Measurements from ENCODE around the gene STX19.

STX19 gene

DNA sequence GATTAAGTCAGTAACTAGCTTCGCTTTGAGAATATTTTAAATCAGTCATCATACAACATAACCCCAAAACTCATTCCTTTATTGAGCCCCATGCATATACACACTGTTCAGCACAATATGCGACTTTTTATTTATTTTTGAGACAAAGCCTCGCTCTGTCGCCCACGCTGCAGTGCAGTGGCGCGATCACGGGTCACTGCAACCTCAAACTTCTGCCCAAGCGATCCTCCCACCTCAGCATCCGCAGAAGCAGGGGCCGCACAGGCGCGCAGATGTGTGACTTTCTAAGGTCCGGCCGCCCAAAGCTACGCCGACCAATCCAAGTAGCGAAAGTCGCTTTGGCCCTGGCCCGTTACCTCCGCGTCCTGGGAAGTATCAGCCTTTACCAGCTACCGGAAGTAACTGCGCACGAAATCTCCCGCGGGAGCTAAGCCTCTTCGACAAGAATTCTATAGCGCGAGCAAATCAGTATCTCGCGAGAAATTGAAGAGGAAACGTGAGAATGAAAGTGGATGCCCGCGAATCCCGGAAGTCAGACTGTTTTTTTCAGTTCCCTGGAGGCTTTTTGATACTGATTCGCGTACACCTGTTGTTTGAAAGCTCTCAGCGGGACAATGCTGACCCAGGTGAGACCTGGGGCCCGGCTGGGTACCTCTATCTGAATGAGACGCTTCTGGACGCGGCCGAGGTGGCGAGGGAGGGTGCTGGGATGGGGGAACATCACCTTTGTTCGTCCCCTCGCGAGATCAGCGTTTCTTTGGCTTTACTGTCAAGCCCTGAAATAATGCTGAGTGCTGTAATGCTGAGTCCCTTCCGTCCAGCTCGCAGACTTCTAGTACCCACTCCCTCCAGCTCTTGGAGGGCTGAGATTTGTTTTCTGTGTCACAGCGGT is 34.4 kb upstream of the STX19 start, which contains the start of the genes DHFR2 and NSUN3:
DHFR2 (minus strand) TSS at position 404 of the 892 bp plus-strand sequence. CDS start 1,405 bp downstream, outside the sequence.
NSUN3 (plus strand) TSS at position 549 of the 892 bp plus-strand sequence; CDS start at position 615, 66 bp downstream.
- peak within 1 kb of the TSS; percentile 19 for H2BK5ac ChIP-seq (ENCODE audit: low read length)
- H4K5ac ChIP-seq (ENCODE audit: low read length), result no peak within 1 kb of the TSS
- H3K18ac ChIP-seq (ENCODE audit: low read length), result peak within 1 kb of the TSS; percentile 96
- peak within 1 kb of the TSS; percentile 38 for H2BK120ac ChIP-seq (ENCODE audit: low read depth, low read length)
- peak within 1 kb of the TSS; percentile 92 for H3K27ac ChIP-seq (ENCODE audit: low read depth, low read length)
- H3K36me3 ChIP-seq (ENCODE audit: control insufficient read depth, insufficient read depth, low read length), result no peaks in the 10 kb centered on the region
- H3K4me3 ChIP-seq (ENCODE audit: low read length), result peak within 1 kb of the TSS; percentile 71
- H3K9ac ChIP-seq (ENCODE audit: low read length), result peak within 1 kb of the TSS; percentile 82
- H3K4me1 ChIP-seq (ENCODE audit: control insufficient read depth, low read depth, low read length), result peaks cover 4% of the 10 kb centered on the region
- H3K27me3 ChIP-seq (ENCODE audit: insufficient read depth, low read length, poor library complexity), result no peaks in the 10 kb centered on the region
- no peak within 1 kb of the TSS for H2AK5ac ChIP-seq (ENCODE audit: low read length)
- H2BK15ac ChIP-seq (replicated peaks; ENCODE audit: low read depth), result no peak within 1 kb of the TSS
- no peaks in the 10 kb centered on the region for H3K79me2 ChIP-seq (ENCODE audit: control insufficient read depth, insufficient read depth, low read length)
- H3K4ac ChIP-seq (ENCODE audit: low read depth, low read length), result peak within 1 kb of the TSS; percentile 87
- H3K56ac ChIP-seq (ENCODE audit: low read length), result peak within 1 kb of the TSS; percentile 89
- no peak within 1 kb of the TSS for H4K8ac ChIP-seq (ENCODE audit: low read depth, low read length)
- H3K79me1 ChIP-seq (ENCODE audit: low read length), result peaks cover 1% of the 10 kb centered on the region
- DNase-seq, result peak; percentile 99
- H3K4me2 ChIP-seq (ENCODE audit: low read length), result peak within 1 kb of the TSS; percentile 89
- WGBS (ENCODE audit: extremely low coverage, insufficient coverage, low lambda C conversion rate), result no CpG with 5 or more reads among the region's 52 CpGs
- H3K23ac ChIP-seq (ENCODE audit: low read length), result no peak within 1 kb of the TSS

DNA sequence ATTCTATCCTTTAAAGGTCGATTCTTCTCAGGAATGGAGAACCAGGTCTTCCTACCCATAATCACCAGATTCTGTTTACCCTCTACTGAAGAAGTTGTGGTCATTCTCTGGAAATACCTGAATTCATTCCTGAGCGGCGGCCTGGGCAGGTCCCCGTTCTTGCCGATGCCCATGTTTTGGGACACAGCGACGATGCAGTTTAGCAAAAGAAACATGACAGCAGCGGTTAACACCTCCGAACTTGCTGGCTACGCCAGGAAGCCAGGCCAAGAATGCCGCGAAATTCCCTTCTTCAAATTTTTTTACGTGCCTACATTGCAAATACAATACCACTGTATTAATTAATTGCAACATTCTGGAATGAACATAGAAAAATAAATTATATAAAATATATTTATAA is 32.9 kb upstream of the STX19 start:
- Histone ChIP-seq H2AK5ac (ENCODE audit: low read length) (no peak overlapping the region), H3K79me2 (ENCODE audit: control insufficient read depth, insufficient read depth, low read length) (no peaks in the 10 kb centered on the region), H3K4me2 (ENCODE audit: low read length) (no peak overlapping the region), H3K27me3 (ENCODE audit: insufficient read depth, low read length, poor library complexity) (no peaks in the 10 kb centered on the region), H2BK5ac (ENCODE audit: low read length) (no peak overlapping the region), H3K56ac (ENCODE audit: low read length) (no peak overlapping the region), H2BK120ac (ENCODE audit: low read depth, low read length) (no peak overlapping the region), H3K18ac (ENCODE audit: low read length) (no peak overlapping the region), H3K36me3 (ENCODE audit: control insufficient read depth, insufficient read depth, low read length) (no peaks in the 10 kb centered on the region), H3K4ac (ENCODE audit: low read depth, low read length) (no peak overlapping the region), H3K27ac (ENCODE audit: low read depth, low read length) (no peak overlapping the region), H3K4me1 (ENCODE audit: control insufficient read depth, low read depth, low read length) (peaks cover 4% of the 10 kb centered on the region), H4K8ac (ENCODE audit: low read depth, low read length) (no peak overlapping the region), H3K23ac (ENCODE audit: low read length) (no peak overlapping the region), H4K5ac (ENCODE audit: low read length) (no peak overlapping the region), H2BK15ac (replicated peaks; ENCODE audit: low read depth) (no peak overlapping the region), H3K79me1 (ENCODE audit: low read length) (no peaks in the 10 kb centered on the region), H3K9ac (ENCODE audit: low read length) (no peak overlapping the region), H3K4me3 (ENCODE audit: low read length) (no peak overlapping the region)
- no CpG with 5 or more reads among the region's 13 CpGs for WGBS (ENCODE audit: extremely low coverage, insufficient coverage, low lambda C conversion rate)
- peak; percentile 33 for DNase-seq

DNA sequence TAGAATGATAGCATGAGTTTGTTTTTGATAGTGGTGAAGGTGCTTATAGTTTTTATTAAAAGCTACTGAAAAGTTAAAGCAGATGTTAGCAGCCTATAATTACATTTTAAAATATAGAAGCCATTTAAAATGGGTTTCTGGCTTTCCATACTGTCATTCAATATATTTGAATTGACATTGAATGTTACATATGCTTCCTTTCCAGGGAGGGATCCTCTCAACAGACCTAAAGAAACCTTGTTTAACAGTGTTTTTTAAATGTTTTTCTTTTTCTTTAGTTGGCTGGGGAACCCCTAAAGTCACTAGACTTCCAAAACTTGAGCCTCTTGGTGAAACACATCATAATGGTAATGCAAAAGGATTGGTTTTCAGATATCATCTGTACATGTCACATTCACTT is 22.1 kb upstream of the STX19 start:
- no peaks in the 10 kb centered on the region for H3K36me3 ChIP-seq (ENCODE audit: control insufficient read depth, insufficient read depth, low read length)
- H3K9ac ChIP-seq (ENCODE audit: low read length), result no peak overlapping the region
- no peak for DNase-seq
- H3K4ac ChIP-seq (ENCODE audit: low read depth, low read length), result no peak overlapping the region
- H3K4me2 ChIP-seq (ENCODE audit: low read length), result no peak overlapping the region
- no peak overlapping the region for H2BK5ac ChIP-seq (ENCODE audit: low read length)
- no peaks in the 10 kb centered on the region for H3K79me2 ChIP-seq (ENCODE audit: control insufficient read depth, insufficient read depth, low read length)
- H3K23ac ChIP-seq (ENCODE audit: low read length), result no peak overlapping the region
- H4K5ac ChIP-seq (ENCODE audit: low read length), result no peak overlapping the region
- no peak overlapping the region for H2BK15ac ChIP-seq (replicated peaks; ENCODE audit: low read depth)
- no peak overlapping the region for H3K4me3 ChIP-seq (ENCODE audit: low read length)
- H3K27me3 ChIP-seq (ENCODE audit: insufficient read depth, low read length, poor library complexity), result no peaks in the 10 kb centered on the region
- H3K79me1 ChIP-seq (ENCODE audit: low read length), result no peaks in the 10 kb centered on the region
- H4K8ac ChIP-seq (ENCODE audit: low read depth, low read length), result no peak overlapping the region
- H2BK120ac ChIP-seq (ENCODE audit: low read depth, low read length), result no peak overlapping the region
- H2AK5ac ChIP-seq (ENCODE audit: low read length), result no peak overlapping the region
- no peak overlapping the region for H3K27ac ChIP-seq (ENCODE audit: low read depth, low read length)
- H3K4me1 ChIP-seq (ENCODE audit: control insufficient read depth, low read depth, low read length), result no peaks in the 10 kb centered on the region
- no peak overlapping the region for H3K18ac ChIP-seq (ENCODE audit: low read length)
- H3K56ac ChIP-seq (ENCODE audit: low read length), result no peak overlapping the region

DNA sequence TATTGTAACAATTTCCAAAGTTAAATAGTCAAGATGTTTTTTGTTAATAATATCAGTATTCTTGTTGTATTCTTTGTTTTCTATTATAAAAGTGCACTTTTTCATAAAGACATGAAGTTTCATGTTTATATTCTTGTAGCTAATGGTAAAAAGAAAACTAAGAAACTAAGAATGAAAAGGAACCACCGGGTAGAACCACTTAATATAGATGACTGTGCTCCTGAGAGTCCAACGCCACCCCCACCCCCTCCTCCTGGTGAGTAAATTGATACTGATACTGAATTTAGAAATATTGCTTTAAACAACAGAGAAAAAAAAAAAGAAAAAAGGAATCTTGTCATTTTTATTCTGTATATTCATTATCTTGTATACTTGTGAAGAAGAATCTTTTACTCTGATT is 20.9 kb upstream of the STX19 start:
- no CpG with 5 or more reads among the region's 2 CpGs for WGBS (ENCODE audit: extremely low coverage, insufficient coverage, low lambda C conversion rate)
- Histone ChIP-seq H4K8ac (ENCODE audit: low read depth, low read length) (no peak overlapping the region), H3K27ac (ENCODE audit: low read depth, low read length) (no peak overlapping the region), H3K4me1 (ENCODE audit: control insufficient read depth, low read depth, low read length) (no peaks in the 10 kb centered on the region), H3K23ac (ENCODE audit: low read length) (no peak overlapping the region), H2BK15ac (replicated peaks; ENCODE audit: low read depth) (no peak overlapping the region), H2BK5ac (ENCODE audit: low read length) (no peak overlapping the region), H4K5ac (ENCODE audit: low read length) (no peak overlapping the region), H3K79me2 (ENCODE audit: control insufficient read depth, insufficient read depth, low read length) (no peaks in the 10 kb centered on the region), H3K56ac (ENCODE audit: low read length) (no peak overlapping the region), H2BK120ac (ENCODE audit: low read depth, low read length) (no peak overlapping the region), H3K79me1 (ENCODE audit: low read length) (no peaks in the 10 kb centered on the region), H3K9ac (ENCODE audit: low read length) (no peak overlapping the region), H2AK5ac (ENCODE audit: low read length) (no peak overlapping the region), H3K4ac (ENCODE audit: low read depth, low read length) (no peak overlapping the region), H3K36me3 (ENCODE audit: control insufficient read depth, insufficient read depth, low read length) (no peaks in the 10 kb centered on the region), H3K18ac (ENCODE audit: low read length) (no peak overlapping the region), H3K27me3 (ENCODE audit: insufficient read depth, low read length, poor library complexity) (no peaks in the 10 kb centered on the region), H3K4me3 (ENCODE audit: low read length) (no peak overlapping the region), H3K4me2 (ENCODE audit: low read length) (no peak overlapping the region)
- no peak for DNase-seq

DNA sequence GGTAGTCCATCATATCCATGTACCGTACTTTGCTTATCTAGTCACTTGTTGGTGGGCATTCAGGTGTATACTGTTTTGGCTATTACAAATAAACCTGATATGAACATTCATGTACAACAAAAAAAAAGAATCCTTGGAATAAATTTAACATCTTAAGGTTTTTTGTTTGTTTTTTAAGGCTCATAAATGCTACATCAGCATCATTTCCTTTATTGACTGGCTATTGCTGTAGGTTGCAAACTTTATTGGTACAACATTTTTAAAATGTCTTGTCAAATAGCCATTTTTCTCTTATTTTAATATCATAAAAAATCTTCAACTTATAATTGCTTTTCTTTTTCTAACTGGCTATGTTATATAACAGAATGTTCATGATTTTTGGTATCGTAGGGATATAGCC is 18.1 kb upstream of the STX19 start:
- Histone ChIP-seq H2BK120ac (ENCODE audit: low read depth, low read length) (no peak overlapping the region), H3K56ac (ENCODE audit: low read length) (no peak overlapping the region), H3K27me3 (ENCODE audit: insufficient read depth, low read length, poor library complexity) (no peaks in the 10 kb centered on the region), H4K5ac (ENCODE audit: low read length) (no peak overlapping the region), H2BK15ac (replicated peaks; ENCODE audit: low read depth) (no peak overlapping the region), H3K4ac (ENCODE audit: low read depth, low read length) (no peak overlapping the region), H3K4me1 (ENCODE audit: control insufficient read depth, low read depth, low read length) (no peaks in the 10 kb centered on the region), H3K9ac (ENCODE audit: low read length) (no peak overlapping the region), H3K4me3 (ENCODE audit: low read length) (no peak overlapping the region), H3K23ac (ENCODE audit: low read length) (no peak overlapping the region), H2AK5ac (ENCODE audit: low read length) (no peak overlapping the region), H4K8ac (ENCODE audit: low read depth, low read length) (no peak overlapping the region), H3K79me2 (ENCODE audit: control insufficient read depth, insufficient read depth, low read length) (no peaks in the 10 kb centered on the region), H3K27ac (ENCODE audit: low read depth, low read length) (no peak overlapping the region), H3K79me1 (ENCODE audit: low read length) (no peaks in the 10 kb centered on the region), H3K4me2 (ENCODE audit: low read length) (no peak overlapping the region), H3K18ac (ENCODE audit: low read length) (no peak overlapping the region), H2BK5ac (ENCODE audit: low read length) (no peak overlapping the region), H3K36me3 (ENCODE audit: control insufficient read depth, insufficient read depth, low read length) (no peaks in the 10 kb centered on the region)
- no peak for DNase-seq
- no CpG with 5 or more reads among the region's 2 CpGs for WGBS (ENCODE audit: extremely low coverage, insufficient coverage, low lambda C conversion rate)
